HG03521 (cell line): ENCODE data around the gene STK24.

Experiments
- ATAC-seq: cut with Tn5 transposase; IDR thresholded peaks from one replicate; pipeline ENCODE4 v1.9.1; 2021; ENCODE audit warnings: mild to moderate bottlenecking, moderate library complexity; ENCODE audit not compliant: unreplicated experiment

STK24 gene

GRCh38 chr13:98440390-98441055 is 136.4 kb downstream of the STK24 start:
- ATAC-seq = no peak

- ATAC-seq = no peak
Measured at GRCh38 chr13:98439896-98440295, 137.0 kb downstream of the STK24 start.

GRCh38 chr13:98439126-98439828 is 137.6 kb downstream of the STK24 start:
- no peak for ATAC-seq

GRCh38 chr13:98438246-98439125 is 138.4 kb downstream of the STK24 start:
- ATAC-seq = no peak

- ATAC-seq = no peak
Measured at GRCh38 chr13:98436233-98436910, 140.5 kb downstream of the STK24 start.

GRCh38 chr13:98435376-98435775 is 141.5 kb downstream of the STK24 start:
- ATAC-seq = no peak

- ATAC-seq = no peak
Measured at GRCh38 chr13:98434060-98434459, 142.8 kb downstream of the STK24 start.

- ATAC-seq = no peak
Measured at GRCh38 chr13:98433654-98434053, 143.3 kb downstream of the STK24 start.

- no peak for ATAC-seq
Measured at GRCh38 chr13:98432638-98433037, 144.3 kb downstream of the STK24 start.

- ATAC-seq = no peak
Measured at GRCh38 chr13:98429977-98430736, 146.8 kb downstream of the STK24 start.

- no peak for ATAC-seq
Measured at GRCh38 chr13:98429531-98429930, 147.4 kb downstream of the STK24 start.

GRCh38 chr13:98429081-98429480 is 147.8 kb downstream of the STK24 start:
- no peak for ATAC-seq

- ATAC-seq = no peak
Measured at GRCh38 chr13:98428256-98428966, 148.5 kb downstream of the STK24 start.

- ATAC-seq = no peak
Measured at GRCh38 chr13:98427331-98427995, 149.4 kb downstream of the STK24 start.

- ATAC-seq = no peak
Measured at GRCh38 chr13:98423417-98423816, 153.5 kb downstream of the STK24 start.

- ATAC-seq = no peak
Measured at GRCh38 chr13:98422046-98422445, 154.9 kb downstream of the STK24 start.

- no peak for ATAC-seq
Measured at GRCh38 chr13:98420554-98421175, 156.2 kb downstream of the STK24 start.

GRCh38 chr13:98419786-98420553 is 156.9 kb downstream of the STK24 start:
- no peak for ATAC-seq
